ENCODE data around the gene FLRT2.

Gene FLRT2

DNA sequence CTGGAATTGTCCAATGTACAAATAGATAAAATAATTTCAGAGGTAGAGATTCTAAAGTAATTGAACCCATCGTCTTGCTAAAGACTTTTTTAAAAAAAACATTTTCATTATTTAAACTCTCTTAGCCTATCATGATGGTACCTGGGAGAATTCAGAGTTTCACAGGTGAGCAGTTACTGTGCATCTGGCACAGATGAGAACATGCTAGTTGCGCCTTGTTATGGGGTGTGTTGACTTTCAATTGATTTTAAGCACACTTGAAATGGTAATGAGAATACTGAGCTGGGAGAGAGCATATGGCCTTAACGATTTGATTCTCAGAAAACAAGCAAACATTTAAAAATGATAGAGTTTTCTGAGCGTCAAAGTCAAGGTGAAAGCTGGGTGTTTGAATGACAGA lies 66.6 kb downstream of the FLRT2 start:
- DNase-seq (ENCODE audit: low read depth), result no peak
- no peak overlapping the region for H3K4me3 ChIP-seq (ENCODE audit: control insufficient read depth, low read depth, low read length)
- TF ChIP-seq, protein P1, sequence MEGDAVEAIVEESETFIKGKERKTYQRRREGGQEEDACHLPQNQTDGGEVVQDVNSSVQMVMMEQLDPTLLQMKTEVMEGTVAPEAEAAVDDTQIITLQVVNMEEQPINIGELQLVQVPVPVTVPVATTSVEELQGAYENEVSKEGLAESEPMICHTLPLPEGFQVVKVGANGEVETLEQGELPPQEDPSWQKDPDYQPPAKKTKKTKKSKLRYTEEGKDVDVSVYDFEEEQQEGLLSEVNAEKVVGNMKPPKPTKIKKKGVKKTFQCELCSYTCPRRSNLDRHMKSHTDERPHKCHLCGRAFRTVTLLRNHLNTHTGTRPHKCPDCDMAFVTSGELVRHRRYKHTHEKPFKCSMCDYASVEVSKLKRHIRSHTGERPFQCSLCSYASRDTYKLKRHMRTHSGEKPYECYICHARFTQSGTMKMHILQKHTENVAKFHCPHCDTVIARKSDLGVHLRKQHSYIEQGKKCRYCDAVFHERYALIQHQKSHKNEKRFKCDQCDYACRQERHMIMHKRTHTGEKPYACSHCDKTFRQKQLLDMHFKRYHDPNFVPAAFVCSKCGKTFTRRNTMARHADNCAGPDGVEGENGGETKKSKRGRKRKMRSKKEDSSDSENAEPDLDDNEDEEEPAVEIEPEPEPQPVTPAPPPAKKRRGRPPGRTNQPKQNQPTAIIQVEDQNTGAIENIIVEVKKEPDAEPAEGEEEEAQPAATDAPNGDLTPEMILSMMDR (IDR thresholded peaks at IDR 0.05; ENCODE audit: control insufficient read depth, insufficient read depth, low read depth, low read length, missing control alignments), result no peak

DNA sequence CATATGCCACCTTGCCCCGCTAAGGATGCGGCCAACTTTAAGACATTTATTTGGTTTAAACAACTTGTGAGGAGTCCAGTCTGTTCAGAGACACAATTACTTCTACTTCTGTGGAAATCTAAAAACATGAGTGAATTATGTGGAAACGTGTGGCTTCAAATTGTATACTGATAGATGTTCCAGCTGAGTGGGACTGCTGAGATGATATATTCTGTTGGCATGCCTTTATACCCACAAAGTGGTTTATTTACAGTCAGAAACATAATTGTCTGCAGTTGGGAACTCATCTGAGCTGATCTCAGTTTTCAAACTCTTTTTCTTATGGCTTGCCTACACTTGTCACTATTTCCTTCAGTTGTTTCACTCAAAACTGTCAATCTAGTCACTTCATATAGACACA lies 67.8 kb downstream of the FLRT2 start:
- DNase-seq (ENCODE audit: low read depth), result no peak
- TF ChIP-seq, protein P1 (IDR thresholded peaks at IDR 0.05; ENCODE audit: control insufficient read depth, insufficient read depth, low read depth, low read length, missing control alignments), result no peak
- no peak overlapping the region for H3K4me3 ChIP-seq (ENCODE audit: control insufficient read depth, low read depth, low read length)

DNA sequence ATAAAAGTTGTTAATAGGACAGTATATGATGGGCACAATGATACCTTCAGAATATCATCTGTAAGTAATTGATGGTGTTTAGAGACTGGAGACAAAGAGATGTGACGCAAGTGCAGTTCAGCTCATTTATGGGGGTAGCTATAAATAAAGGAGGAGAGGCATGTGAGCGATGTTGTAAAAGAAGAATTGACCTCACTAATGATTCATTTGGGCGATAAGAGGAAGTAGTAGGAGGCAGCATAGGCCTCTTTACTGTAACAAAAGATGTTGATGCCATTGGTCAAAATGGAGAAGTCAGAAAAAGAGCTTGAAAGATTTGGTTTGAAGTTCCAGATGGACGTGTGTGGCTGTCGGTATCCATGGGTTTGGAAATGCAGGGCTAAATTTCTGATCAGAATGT lies 70.0 kb downstream of the FLRT2 start:
- DNase-seq (ENCODE audit: low read depth), result peak; percentile 61
- H3K4me3 ChIP-seq (ENCODE audit: control insufficient read depth, low read depth, low read length), result no peak overlapping the region
- TF ChIP-seq, protein P1 (IDR thresholded peaks at IDR 0.05; ENCODE audit: control insufficient read depth, insufficient read depth, low read depth, low read length, missing control alignments), result no peak

DNA sequence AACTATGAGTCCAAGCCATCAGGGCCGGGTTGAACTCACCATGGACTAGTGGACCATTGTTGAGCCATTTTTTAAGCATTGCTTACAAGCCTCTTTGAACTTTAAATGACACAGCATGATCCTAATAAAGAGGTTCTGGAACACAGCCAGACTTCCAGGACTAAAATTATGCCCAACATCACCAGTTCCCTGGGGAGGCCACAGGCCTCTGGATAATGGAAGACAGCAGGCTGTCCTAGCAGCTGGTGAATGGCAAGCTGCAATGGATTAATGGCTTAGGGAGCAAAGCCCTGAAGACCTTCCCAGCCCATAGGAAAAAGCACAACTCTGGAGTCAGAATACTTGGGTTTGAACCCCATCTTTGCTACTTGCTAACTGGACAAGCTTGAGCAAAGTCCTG lies 71.3 kb downstream of the FLRT2 start:
- no peak overlapping the region for H3K4me3 ChIP-seq (ENCODE audit: control insufficient read depth, low read depth, low read length)
- TF ChIP-seq, protein P1 (IDR thresholded peaks at IDR 0.05; ENCODE audit: control insufficient read depth, insufficient read depth, low read depth, low read length, missing control alignments), result no peak
- DNase-seq (ENCODE audit: low read depth), result no peak

GRCh38 chr14:85601690-85602089 lies 71.7 kb downstream of the FLRT2 start:
- TF ChIP-seq, protein P1 (IDR thresholded peaks at IDR 0.05; ENCODE audit: control insufficient read depth, insufficient read depth, low read depth, low read length, missing control alignments), result no peak

DNA sequence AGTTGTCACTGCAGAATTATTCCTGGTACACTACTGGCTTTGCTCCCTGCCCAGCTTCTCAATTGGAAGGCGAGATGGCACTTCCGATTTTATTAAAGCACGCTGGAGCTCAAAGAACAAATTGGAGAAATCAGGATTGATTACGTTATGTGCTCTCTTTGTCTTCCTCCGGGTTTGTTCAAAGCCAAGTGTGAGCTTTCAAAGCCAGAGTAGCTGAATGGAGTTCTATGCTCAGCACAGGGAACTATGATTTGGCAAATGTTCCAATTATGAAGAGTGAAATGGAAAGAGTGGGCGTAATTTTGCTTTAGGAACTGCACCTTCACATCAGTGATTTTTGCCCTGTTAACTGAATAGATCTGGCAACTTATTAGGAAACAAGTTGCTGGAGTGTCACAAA lies 72.4 kb downstream of the FLRT2 start:
- no peak for DNase-seq (ENCODE audit: low read depth)
- TF ChIP-seq, protein P1 (IDR thresholded peaks at IDR 0.05; ENCODE audit: control insufficient read depth, insufficient read depth, low read depth, low read length, missing control alignments), result no peak
- H3K4me3 ChIP-seq (ENCODE audit: control insufficient read depth, low read depth, low read length), result no peak overlapping the region

More at GRCh38 chr14:85601690-85602089, 71.7 kb downstream of the FLRT2 start:
- H3K4me3 ChIP-seq (ENCODE audit: control insufficient read depth, low read depth, low read length), result no peak overlapping the region
- DNase-seq (ENCODE audit: low read depth), result no peak

DNA sequence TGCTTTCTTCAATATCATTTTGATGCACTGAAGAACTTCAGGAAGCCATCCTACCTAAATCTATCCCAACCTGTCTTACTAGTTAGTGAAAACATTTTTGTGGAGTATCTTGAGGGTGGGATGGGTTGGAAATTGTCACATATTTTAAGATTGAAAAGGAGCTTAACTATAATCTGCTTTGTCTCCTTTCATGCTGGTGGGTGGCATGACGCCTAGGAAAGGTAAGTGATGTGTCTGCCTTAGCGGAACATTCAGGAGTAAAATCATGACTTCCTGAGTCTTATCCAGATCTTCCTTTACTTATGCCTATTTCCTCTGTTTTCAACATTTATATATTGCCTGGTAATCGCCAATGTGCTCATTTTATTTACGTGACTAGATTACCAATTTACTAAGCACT lies 74.1 kb downstream of the FLRT2 start:
- no peak overlapping the region for H3K4me3 ChIP-seq (ENCODE audit: control insufficient read depth, low read depth, low read length)
- no peak for DNase-seq (ENCODE audit: low read depth)
- TF ChIP-seq, protein P1 (IDR thresholded peaks at IDR 0.05; ENCODE audit: control insufficient read depth, insufficient read depth, low read depth, low read length, missing control alignments), result no peak
